ENCODE measurements around the gene MSTN. TPM values are rescaled to one million over a fixed set of nuclear protein-coding genes. Genes with fewer than 3 reads are reported as not detected.

Gene MSTN
- total RNA-seq, 4 donors from 2014 or later: 0.59 to 0.90 (median 0.64) TPM

GRCh38 chr2:190097115-190097514, 34.6 kb upstream of the MSTN start:
- no peak for DNase-seq (ENCODE audit: low spot score in 2 of 2)
- Histone ChIP-seq H3K4me3 (no peak overlapping the region), H3K27me3 (no peaks in the 10 kb centered on the region), H3K36me3 (no peaks in the 10 kb centered on the region), H3K27ac (no peak overlapping the region), H3K9me3 (peaks cover 0 to 8% (median 1%) of the 10 kb centered on the region in 4 donors), H3K4me1 (peaks cover 0 to 9% (median 0%) of the 10 kb centered on the region in 4 donors)
- WGBS, 2 donors: 95 to 100% methylated on average over 1 of the region's 1 CpG
- no peak for TF ChIP-seq POLR2A (IDR thresholded peaks at IDR 0.05)

GRCh38 chr2:190094316-190094871, 31.9 kb upstream of the MSTN start:
- Histone ChIP-seq H3K4me3 (no peak overlapping the region), H3K27ac (peak overlapping the region in 3 of 4 donors; percentile 4 to 65 (median 53)), H3K9me3 (peaks cover 0 to 8% (median 0%) of the 10 kb centered on the region in 4 donors), H3K4me1 (peaks cover 0 to 9% (median 0%) of the 10 kb centered on the region in 4 donors), H3K27me3 (no peaks in the 10 kb centered on the region), H3K36me3 (no peaks in the 10 kb centered on the region)
- no peak for TF ChIP-seq EP300 (IDR thresholded peaks at IDR 0.05)
- TF ChIP-seq, protein P1, sequence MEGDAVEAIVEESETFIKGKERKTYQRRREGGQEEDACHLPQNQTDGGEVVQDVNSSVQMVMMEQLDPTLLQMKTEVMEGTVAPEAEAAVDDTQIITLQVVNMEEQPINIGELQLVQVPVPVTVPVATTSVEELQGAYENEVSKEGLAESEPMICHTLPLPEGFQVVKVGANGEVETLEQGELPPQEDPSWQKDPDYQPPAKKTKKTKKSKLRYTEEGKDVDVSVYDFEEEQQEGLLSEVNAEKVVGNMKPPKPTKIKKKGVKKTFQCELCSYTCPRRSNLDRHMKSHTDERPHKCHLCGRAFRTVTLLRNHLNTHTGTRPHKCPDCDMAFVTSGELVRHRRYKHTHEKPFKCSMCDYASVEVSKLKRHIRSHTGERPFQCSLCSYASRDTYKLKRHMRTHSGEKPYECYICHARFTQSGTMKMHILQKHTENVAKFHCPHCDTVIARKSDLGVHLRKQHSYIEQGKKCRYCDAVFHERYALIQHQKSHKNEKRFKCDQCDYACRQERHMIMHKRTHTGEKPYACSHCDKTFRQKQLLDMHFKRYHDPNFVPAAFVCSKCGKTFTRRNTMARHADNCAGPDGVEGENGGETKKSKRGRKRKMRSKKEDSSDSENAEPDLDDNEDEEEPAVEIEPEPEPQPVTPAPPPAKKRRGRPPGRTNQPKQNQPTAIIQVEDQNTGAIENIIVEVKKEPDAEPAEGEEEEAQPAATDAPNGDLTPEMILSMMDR (IDR thresholded peaks at IDR 0.05): no peak
- TF ChIP-seq POLR2A (IDR thresholded peaks at IDR 0.05): no peak
- 21 to 26% methylated on average over 3 of the region's 3 CpGs for WGBS, 2 donors
- no peak for DNase-seq (ENCODE audit: low spot score in 2 of 2)

DNA sequence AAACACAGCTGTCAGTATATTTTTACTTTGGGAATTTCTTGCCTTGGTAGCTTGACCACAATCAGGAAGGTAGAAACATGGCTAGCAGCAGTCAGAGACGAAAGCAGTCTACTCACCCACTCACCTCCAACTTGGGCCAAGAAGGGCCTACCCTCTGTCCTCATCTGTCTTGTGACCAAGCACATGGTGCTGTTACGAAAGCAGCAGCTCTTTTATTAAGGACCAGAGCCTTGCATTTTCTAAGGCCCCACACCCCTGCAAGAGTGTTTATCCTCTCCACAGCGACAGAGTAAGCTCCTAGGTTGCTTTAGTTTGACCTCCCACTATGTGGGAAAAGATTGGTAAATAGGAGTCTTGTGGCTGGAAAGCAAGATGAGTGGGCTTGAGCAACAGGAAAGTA, 31.3 kb upstream of the MSTN start:
- Histone ChIP-seq H3K36me3 (no peaks in the 10 kb centered on the region), H3K9me3 (peaks cover 0 to 8% (median 0%) of the 10 kb centered on the region in 4 donors), H3K27ac (peak overlapping the region in 3 of 4 donors; percentile 4 to 65 (median 53)), H3K27me3 (no peaks in the 10 kb centered on the region), H3K4me1 (peaks cover 0 to 9% (median 0%) of the 10 kb centered on the region in 4 donors), H3K4me3 (no peak overlapping the region)
- no peak for DNase-seq (ENCODE audit: low spot score in 2 of 2)
- TF ChIP-seq EP300 (IDR thresholded peaks at IDR 0.05) (no peak), POLR2A (IDR thresholded peaks at IDR 0.05) (no peak)
- TF ChIP-seq, protein P1 (IDR thresholded peaks at IDR 0.05): no peak
- WGBS, 2 donors: 28 to 48% methylated on average over 3 of the region's 3 CpGs

GRCh38 chr2:190090148-190090547, 27.6 kb upstream of the MSTN start:
- Histone ChIP-seq H3K27me3 (no peaks in the 10 kb centered on the region), H3K9me3 (no peaks in the 10 kb centered on the region), H3K36me3 (no peaks in the 10 kb centered on the region), H3K4me1 (peaks cover 0 to 9% (median 0%) of the 10 kb centered on the region in 4 donors), H3K27ac (peak overlapping the region in 2 of 4 donors; percentile 40 to 50), H3K4me3 (no peak overlapping the region)
- TF ChIP-seq EP300 (IDR thresholded peaks at IDR 0.05): no peak
- TF ChIP-seq, protein P1 (IDR thresholded peaks at IDR 0.05): no peak
- no peak for TF ChIP-seq POLR2A (IDR thresholded peaks at IDR 0.05)
- WGBS, 2 donors: 95 to 100% methylated on average over 2 of the region's 2 CpGs
- DNase-seq (ENCODE audit: low spot score in 2 of 2): no peak

- no peaks in the 10 kb centered on the region for H3K36me3 ChIP-seq
- 6 to 11% methylated on average over 4 of the region's 4 CpGs for WGBS, 2 donors
- H3K27ac ChIP-seq: peak overlapping the region in 2 of 4 donors; percentile 46 to 47
- H3K4me1 ChIP-seq: peaks cover 0 to 5% (median 0%) of the 10 kb centered on the region in 4 donors
- no peak overlapping the region for H3K4me3 ChIP-seq
- no peaks in the 10 kb centered on the region for H3K9me3 ChIP-seq
- H3K27me3 ChIP-seq: no peaks in the 10 kb centered on the region
- TF ChIP-seq, protein P1 (IDR thresholded peaks at IDR 0.05): peak; percentile 59 to 83 (median 68)
- no peak for TF ChIP-seq POLR2A (IDR thresholded peaks at IDR 0.05)
- TF ChIP-seq EP300 (IDR thresholded peaks at IDR 0.05): peak in 1 of 2 donors; percentile 7
- peak in 1 of 2 donors; percentile 66 for DNase-seq (ENCODE audit: low spot score in 2 of 2)
Measured at GRCh38 chr2:190088917-190089316, 26.4 kb upstream of the MSTN start.
